Stimulated activated CD8-positive, alpha-beta memory T cell treated with anti-CD3 and anti-CD28 coated beads, Interleukin-15, amount 100 ng/mL, for 4 hours (primary cell): ENCODE results near the gene FHOD1.

Experiments used
- DNase-seq, 2 donors: peaks; one replicate each; pipeline ENCODE4 v3.0.0-alpha.2; 2020; ENCODE audit warnings: low read depth in 2 of 2

Gene FHOD1

DNA sequence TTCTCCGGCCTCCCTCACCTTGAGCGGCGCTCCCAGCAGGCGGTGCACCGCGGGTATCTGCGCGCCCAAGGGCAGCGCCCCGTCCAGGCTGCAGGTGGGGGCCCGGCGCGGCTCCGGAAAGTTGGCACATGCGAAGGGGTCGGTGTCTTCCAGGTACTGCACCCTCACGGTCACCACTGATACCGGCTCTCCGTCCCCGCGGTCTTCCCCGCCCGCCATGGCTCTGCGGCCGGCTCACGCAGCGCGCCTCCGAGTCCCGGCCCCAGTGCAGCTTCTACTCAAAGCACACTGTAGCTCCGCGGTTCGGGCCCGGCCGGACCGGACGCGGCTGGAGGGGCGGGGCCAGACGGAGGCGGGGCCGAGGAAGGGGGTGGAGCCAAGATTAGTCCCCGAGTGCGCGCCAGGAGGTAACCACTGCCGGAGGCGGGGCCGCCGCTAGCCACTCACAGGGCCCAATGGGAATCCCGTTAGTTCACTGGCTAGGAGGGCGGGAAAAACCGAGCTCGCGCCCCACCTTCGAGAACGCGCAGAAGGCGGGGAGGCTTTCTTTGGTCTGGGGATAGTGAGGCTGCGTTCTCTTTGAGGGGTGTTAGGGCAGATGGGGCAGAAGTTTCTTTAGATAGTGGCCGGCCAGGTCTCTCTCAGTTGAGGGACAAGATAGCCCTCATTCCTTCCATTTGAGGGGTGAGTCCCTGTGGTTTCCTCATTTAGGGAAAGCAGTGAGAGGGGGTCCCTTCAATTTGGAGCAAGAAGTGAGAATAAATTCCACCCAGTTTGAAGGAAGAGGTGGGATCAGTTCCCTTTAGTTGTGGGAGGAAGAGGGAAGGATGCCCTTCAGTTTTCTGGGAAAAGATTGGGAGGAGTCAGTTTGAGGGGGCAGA is at the start of gene FHOD1:
TSS of gene FHOD1 (minus strand) at position 290 of the 881 bp plus-strand sequence. CDS start at position 219, 71 bp downstream.
- peak; percentile 88 to 91 for DNase-seq

DNA sequence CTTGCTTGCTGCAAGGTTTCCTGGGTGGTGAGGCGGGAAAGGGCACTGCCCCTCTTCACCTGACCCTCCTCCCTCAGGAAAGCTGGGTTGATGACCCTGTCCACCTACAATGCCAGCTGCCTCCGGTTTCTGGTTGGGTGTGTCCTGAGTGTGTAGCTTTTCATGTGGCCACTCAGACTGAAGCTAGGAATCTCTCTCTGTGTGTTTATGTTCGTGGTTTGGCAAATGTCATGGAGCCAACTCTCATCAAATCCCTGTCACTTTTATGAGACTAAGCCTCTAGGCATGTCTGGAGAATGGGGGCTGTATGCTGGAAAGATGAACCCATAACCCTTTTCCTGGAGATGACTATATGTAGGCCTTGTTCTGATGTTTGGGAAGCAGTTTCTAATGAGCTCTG is 49.1 kb upstream of the FHOD1 start:
- no peak for DNase-seq

DNA sequence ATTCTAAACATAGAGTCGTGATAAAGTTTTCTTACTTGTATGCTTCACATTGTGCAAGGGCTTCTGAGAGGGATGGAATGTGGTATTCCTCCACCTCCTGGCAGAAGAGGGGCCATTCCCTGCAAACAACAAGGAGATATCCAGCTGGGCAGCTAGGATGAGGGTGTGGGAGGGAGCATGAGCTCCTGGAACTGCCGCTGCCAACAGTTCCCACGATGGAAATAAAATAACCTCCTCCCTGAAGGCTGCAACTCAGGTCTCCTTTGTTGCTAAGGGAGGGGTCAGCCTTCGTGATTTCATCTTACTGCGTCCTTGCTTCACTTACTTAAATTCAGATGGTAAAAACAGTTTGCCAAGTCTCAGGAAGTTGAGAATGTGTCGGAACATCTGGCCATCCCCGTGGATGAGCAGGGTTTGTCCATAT is 47.7 kb upstream of the FHOD1 start:
- DNase-seq: no peak

DNA sequence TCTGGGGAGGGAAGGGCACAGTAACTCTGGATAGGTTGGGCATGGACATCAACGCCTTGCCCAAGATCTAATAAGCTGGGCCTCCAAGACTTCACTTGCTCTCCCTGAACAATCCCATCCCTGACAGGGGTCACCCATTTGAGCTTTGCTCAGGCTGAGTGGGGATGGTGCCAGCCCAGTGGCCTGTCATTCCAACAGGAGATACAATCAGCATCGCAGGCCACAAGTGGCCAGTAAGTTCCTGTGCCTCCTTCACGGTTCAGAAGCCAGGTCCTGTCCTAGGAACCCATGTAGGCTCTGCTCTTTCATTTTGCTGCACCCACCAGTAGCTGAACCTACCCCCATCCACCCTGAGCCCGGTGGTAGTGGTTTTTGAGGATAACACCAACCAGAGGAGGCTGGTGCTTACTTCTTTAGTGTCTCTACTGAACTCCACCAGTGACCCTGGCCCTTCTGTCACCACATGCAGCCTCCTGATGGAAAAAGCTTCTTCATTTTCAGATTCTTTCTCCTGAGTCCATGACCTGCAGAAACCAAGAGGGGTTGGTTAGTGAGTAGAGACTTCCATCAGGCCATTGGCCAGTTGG is 47.0 kb upstream of the FHOD1 start:
- no peak for DNase-seq

DNA sequence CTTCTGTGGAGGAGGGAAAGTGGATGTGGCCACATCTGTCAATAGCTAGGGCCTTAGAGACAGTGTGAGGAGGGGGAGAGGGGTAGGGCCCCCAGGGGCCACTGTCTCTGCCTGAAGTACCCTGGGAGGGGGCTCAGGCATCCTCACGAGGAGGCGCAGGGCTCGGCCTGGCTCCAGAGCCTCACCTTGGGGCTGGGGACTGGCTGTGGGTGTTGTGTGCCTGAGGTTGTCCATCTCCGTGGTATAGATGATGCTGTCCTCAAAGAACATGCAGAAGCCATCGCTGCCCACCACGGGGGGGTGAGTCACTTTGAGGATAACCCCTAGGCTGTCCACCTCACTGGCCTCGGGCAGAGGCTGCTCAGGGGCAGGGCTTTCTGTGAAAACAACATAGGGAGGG is 44.2 kb upstream of the FHOD1 start:
- no peak for DNase-seq

DNA sequence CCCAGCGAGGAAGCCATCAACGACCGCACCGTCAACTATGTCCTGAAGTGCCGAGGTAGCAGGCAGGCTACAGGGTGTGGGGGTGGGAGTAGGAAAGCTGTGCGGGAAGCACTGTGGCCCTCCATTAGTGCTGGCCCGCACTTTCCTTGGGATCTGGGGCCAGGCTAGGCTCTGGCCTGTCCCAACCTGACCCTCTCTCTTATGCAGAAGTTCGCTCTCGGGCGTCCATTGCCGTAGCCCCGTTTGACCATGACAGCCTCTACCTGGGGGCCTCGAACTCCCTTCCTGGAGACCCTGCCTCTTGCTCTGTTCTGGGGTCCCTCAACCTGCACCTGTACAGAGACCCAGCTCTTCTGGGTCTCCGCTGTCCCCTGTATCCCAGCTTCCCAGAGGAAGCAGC is 40.7 kb upstream of the FHOD1 start:
- no peak for DNase-seq

DNA sequence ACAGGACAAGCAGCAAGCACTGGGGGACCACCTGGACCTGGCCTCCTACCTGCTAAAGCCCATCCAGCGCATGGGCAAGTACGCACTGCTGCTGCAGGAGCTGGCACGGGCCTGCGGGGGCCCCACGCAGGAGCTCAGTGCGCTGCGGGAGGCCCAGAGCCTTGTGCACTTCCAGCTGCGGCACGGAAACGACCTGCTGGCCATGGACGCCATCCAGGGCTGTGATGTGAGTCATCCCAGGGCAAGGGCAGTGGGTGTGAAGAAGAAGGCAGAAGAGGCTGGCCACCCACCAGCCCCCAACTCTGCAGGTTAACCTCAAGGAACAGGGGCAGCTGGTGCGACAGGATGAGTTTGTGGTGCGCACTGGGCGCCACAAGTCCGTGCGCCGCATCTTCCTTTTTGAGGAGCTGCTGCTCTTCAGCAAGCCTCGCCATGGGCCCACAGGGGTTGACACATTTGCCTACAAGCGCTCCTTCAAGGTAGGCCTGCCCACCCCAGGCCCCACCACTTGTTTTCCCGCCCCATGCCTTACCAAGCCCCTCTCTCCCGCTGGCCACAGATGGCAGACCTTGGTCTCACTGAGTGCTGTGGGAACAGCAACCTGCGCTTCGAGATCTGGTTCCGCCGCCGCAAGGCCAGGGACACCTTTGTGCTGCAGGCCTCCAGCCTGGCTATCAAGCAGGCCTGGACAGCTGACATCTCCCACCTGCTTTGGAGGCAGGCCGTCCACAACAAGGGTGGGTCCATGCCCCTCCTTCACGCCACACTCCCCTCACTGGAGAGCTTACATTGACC is 39.4 kb upstream of the FHOD1 start:
- DNase-seq: no peak

DNA sequence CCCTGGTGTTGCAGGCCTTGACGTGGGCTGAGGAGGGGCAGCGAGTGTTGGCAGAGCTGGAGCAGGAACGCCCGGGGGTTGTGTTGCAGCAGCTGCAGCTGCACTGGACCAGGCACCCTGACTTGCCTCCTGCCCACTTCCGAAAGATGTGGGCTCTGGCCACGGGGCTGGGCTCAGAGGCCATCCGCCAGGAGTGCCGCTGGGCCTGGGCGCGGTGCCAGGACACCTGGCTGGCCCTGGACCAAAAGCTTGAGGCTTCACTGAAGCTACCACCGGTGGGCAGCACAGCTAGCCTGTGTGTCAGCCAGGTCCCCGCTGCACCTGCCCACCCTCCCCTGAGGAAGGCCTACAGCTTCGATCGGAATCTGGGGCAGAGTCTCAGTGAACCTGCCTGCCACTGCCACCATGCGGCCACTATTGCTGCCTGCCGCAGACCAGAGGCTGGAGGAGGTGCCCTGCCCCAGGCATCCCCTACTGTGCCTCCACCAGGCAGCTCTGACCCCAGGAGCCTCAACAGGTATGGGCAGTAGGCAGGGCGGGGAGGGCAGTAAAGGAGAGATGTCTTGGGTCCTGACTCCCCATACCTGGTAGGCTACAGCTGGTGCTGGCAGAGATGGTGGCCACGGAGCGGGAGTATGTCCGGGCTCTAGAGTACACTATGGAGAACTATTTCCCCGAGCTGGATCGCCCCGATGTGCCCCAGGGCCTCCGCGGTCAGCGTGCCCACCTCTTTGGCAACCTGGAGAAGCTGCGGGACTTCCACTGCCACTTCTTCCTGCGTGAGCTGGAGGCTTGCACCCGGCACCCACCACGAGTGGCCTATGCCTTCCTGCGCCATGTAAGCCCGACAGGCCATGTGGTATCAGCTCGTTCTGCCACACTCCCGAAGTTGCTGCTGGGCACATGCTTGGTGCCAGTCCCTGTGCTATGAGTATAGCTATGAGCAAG is 37.7 kb upstream of the FHOD1 start:
- no peak for DNase-seq

DNA sequence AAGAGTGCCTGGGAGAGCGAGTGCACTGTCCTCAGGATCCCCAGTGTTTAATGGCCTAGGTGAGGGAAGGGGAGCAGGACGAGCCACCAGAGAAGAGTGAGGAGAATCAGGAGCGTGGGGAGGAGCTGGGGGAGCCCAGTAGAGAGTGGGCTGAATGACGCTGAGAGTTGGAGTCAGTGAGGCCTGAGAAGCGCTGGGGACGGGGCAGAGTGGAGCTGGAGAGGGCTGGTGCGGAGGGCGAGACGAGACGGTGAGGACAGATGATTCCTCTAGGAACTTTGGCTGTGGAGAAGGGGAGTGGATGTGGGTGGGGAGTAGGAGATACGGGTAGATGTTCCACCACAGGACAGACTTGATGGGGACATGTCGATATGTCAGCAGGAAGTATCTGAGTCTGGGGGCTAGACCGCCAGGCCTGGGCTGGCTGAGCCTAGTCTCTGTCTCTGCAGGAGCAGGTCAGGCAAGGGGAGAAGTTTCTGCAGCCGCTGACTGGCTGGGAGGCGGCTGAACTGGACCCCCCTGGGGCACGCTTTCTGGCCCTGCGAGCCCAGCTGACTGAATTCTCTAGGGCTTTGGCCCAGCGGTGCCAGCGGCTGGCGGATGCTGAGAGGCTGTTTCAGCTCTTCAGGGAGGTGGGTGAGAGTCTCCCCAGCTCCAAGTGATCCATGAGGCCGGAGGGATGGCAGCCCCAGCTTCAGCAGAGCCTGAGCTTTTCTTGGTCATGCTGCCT is 36.7 kb upstream of the FHOD1 start:
- no peak for DNase-seq

DNA sequence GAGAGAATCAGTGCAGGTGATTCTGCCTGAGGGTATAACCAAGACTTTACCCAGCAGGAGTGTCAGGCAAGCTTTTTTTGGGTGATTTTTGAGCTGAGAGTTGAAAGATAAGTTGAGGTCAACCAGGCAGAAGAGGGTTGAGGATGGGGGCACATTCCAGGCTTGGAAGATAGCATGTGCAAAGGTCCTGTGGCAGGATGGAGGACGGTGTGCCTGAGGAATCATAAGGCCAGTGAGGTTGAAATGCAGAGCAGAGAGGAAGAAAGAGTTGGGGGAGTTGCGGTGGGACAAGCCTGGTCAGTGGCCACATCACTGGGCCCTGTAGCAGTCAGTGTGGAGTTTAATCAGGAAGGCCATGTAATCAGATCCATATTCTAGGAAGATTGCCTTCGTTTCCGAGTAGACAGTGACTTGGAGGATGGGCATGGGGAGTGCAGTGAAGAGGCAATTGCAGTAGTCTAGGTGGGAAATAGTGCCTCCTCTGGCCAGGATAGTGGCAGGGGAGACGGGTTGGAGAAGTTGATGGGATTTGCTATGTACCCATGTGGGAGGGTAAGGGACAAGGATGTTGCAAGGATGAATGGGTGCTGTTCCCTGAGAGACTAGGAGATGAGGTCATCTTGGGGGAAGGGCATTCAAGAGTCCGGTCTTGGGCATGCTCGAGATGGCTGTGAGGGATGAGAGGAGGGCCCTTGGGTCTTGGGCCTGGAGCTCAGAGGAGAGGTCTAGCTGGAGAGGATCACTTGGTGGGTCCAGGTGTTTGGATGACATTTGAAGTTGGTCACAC is 36.0 kb upstream of the FHOD1 start:
- no peak for DNase-seq

DNA sequence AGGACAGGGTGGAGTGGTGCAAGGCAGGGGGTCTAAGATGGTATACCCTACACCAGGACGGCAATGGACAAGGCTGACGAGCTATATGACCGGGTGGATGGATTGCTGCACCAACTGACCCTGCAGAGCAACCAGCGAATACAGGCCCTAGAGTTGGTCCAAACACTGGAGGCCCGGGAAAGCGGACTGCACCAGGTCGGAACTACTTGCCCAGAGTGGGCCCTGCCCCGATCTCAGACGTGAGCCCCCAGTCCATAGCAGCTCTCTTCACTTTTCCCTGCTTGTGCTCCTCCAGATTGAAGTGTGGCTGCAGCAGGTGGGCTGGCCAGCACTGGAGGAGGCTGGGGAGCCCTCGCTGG is 35.1 kb upstream of the FHOD1 start:
- DNase-seq: no peak

DNA sequence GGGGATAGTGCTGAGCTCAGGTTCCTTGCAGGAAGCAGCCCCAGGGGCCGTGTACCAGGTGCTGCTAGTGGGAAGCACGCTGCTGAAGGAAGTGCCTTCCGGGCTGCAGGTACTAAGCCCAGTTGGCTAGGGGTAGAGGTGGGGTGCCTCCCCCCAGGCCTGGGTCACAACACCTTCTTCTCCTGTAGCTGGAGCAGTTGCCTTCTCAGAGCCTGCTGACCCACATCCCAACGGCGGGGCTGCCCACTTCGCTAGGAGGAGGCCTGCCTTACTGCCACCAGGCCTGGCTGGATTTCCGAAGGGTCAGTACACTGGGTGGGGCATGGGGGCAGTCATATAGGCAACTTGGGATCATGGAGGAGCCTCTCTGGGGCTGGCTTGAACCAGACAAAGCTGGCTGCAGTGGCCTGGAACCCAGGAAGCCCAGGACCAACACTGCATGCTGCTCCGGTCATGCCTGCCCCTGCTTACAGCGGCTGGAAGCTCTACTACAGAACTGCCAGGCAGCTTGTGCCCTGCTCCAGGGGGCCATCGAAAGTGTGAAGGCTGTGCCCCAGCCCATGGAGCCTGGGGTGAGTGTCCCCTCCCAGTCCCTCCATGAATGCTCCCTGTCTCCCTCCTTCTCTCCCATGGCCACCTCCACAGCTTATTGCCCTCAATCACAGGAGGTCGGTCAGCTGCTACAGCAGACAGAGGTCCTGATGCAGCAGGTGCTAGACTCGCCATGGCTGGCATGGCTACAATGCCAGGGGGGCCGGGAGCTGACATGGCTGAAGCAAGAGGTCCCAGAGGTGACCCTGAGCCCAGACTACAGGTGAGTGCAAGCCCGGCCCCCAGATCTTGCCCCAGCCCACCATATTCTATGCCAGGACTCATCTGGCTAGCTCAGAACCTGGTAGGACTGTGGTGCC is 34.5 kb upstream of the FHOD1 start:
- DNase-seq: no peak

DNA sequence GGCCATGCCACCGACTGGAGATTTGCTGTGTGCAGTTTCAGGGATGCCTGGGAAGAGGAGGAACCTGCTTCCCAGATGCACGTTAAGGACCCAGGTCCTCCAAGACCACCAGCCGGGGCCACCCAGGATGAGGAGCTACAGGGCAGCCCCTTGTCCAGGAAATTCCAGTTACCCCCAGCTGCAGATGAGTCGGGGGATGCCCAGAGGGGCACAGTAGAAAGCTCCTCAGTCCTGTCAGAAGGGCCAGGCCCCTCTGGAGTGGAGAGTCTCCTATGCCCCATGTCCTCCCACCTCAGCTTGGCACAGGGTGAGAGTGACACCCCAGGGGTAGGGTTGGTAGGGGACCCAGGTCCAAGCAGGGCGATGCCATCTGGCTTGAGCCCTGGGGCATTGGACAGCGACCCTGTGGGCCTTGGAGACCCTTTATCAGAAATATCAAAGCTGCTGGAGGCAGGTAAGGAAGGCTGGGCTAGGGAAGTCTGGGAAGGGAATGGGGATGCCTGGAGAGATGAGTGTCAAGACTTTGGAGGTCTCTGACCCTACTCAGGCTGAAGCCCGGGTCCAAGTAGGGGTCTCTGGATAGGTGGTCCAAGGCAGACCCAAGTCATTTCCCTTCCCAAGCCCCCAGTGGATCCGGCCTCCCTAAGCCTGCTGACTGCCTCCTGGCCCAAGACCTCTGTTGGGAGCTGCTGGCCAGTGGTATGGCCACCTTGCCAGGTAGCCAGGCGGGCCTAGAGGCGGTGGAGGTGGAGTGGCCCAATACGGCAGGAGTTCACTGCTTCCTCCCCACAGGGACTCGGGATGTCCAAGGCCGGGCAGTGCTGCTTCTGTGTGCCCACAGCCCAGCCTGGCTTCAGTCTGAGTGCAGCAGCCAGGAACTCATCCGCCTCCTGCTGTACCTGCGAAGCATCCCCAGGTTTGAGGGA is 33.1 kb upstream of the FHOD1 start:
- DNase-seq: no peak

DNA sequence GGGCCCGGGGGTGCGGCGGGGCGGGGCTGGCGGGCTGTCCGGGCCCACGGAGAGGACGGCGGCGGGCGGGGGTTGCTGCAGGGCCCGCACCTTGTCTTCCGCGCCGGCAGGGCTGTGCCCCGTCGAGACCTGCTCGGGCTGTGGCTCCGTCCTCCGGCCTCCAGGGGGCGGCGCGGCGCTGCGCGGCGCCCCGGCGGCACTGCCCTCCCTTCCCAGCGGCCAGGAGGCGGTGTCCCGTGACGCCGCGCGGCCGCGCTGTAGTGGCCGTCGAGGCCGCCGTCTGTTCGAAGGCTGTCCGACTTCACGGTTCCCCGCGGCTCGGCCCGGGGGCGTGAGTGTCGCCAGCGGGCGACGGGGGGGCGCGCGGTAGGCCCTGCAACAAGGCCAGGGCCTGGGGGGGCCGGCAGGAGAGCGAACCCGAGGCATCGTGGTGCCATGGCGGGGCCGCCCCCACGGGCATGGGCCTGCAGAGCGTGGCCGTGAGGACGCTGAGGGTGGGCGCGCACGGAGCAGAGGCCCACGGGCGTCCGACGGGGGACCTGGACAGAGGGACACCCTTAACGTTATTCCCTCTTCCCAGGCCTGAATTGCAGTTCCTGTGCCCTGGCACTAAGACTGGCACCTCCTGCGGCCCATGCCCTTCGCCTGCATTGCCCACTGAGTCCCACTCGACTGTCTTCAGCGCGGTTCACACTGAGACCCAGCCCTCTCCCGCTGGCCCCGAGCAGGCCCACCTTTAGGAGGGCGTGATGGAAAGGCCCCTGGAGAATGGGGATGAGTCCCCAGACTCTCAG is 32.2 kb upstream of the FHOD1 start, which contains the start of gene PLEKHG4:
TSS of gene PLEKHG4 (plus strand) at position 237 of the 794 bp plus-strand sequence. CDS start at position 750, 513 bp downstream.
- peak; percentile 53 to 62 for DNase-seq

DNA sequence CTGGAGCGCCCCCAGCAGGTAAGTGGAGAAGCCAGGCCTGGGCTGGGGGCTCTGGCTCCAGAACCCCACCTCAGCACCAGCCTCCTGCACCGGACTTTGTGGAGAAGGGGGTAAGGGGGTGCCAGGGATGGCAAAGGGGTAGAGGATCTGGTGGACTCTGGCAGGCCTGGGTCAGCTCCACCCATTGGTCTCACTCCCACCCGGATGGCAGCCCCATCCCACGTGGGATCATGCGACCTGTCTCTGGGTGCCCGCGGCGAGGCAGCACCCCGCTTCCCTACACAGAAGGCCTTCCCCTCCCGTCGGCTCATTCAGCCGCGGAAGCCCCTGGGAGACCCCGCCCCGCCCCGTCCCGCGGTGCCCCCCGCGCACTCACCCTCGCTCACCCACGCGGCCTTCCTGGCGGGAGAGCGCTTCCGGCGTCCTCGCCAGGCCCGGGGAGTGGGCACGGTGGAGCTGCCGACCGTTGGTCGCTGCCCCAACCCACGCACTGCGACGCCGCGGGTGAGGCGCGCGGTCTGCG is 31.6 kb upstream of the FHOD1 start:
- peak in 1 of 2 donors; percentile 13 for DNase-seq

DNA sequence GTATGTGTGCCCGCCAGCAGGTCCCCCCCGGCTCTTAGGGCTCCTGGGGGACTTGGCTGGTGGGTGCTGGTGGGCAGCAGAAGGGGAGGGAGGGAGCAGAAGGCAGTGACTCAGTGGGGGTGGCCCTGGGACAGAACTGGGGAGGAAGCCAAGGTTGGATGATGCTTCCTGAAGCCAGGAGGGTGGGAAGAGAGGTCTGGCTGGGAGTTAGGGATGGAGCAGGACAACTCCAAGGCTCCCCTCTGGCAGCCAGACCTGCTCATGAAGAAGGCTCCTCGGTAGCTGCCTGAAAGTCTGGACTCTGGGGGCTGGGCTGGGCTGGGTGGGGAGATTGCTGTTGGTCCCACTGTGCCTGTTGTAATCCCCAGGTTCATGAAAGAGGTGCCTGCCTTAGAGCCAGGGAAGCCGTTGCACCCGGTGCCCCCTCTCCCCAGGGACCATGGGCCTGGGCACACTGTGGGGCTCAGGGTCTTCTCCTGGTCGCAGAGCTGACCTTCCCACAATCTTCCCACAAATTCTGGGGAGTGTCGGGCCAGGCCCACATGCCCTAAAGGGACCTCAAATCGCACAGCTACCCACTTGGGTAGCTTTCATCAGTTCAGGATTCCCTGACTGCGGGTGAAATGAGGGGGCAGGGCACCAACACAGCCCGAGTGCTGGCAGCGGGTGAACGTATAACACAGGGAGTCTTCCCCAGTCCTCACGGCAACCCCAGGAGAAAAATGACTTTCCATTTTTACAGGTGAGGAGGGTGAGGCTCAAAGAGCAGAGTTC is 30.9 kb upstream of the FHOD1 start:
- DNase-seq: no peak
